Subcutaneous adipose tissue (tissue), 4 donors: Measurements from ENCODE around the gene THSD7B. TPM values are rescaled to one million over a fixed set of nuclear protein-coding genes. Genes with fewer than 3 reads are reported as not detected.

Source experiments
- total RNA-seq, 4 donors: library from RNA; depleted of rRNA; stranded (reverse); fragments of >200 nt; gene quantifications; one replicate each; pipeline ENCODE4 v1.1.0, GENCODE V29; 2016
- TF ChIP-seq, protein P1 (sequence below): fragments of 450-650 bp; IDR thresholded peaks from one replicate; pipeline ENCODE4 v1.5.1; 2016; ENCODE audit warnings: low read depth, mild to moderate bottlenecking, control low read depth, antibody characterized with exemption, moderate library complexity

THSD7B gene
- total RNA-seq, 4 donors from 2014 or later, result 2.0 to 5.1 (median 2.8) TPM

DNA sequence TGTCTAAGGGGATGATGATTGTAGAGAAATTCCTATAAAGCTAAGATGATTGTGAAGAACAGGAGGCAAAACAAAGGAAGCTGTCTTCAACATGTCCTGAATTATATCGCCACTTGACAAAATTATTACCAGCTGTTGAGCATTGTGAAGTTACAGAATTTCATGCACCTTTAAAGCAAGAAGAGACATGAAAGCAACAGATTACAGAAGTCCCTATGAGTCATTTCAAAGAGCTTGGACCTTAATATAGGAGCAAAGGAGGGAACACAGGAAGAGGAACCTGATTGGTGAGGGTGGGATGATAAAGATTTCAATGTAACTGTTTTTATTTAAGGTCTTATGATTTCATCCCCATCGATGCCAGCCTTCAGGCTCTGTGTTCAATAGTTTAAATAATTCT, 672.0 kb downstream of the THSD7B start:
- TF ChIP-seq, protein P1, sequence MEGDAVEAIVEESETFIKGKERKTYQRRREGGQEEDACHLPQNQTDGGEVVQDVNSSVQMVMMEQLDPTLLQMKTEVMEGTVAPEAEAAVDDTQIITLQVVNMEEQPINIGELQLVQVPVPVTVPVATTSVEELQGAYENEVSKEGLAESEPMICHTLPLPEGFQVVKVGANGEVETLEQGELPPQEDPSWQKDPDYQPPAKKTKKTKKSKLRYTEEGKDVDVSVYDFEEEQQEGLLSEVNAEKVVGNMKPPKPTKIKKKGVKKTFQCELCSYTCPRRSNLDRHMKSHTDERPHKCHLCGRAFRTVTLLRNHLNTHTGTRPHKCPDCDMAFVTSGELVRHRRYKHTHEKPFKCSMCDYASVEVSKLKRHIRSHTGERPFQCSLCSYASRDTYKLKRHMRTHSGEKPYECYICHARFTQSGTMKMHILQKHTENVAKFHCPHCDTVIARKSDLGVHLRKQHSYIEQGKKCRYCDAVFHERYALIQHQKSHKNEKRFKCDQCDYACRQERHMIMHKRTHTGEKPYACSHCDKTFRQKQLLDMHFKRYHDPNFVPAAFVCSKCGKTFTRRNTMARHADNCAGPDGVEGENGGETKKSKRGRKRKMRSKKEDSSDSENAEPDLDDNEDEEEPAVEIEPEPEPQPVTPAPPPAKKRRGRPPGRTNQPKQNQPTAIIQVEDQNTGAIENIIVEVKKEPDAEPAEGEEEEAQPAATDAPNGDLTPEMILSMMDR, result no peak

DNA sequence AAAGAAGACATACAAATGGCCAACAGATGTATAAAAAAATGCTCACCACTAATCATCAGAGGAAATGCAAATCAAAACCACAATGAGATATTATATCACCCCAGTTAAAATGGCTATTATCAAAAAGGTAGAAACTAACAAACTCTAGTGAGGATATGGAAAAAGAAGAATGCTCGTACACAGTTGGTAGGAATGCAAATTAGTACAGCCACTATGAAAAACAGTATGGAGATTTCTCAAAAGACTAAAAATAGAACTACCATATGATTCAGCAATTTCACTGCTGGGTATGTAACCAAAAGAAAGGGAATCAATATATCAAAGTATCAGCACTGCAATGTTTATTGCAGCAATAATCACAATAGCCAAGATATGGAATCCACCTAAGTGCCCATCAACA, 679.6 kb downstream of the THSD7B start:
- TF ChIP-seq, protein P1, result no peak

DNA sequence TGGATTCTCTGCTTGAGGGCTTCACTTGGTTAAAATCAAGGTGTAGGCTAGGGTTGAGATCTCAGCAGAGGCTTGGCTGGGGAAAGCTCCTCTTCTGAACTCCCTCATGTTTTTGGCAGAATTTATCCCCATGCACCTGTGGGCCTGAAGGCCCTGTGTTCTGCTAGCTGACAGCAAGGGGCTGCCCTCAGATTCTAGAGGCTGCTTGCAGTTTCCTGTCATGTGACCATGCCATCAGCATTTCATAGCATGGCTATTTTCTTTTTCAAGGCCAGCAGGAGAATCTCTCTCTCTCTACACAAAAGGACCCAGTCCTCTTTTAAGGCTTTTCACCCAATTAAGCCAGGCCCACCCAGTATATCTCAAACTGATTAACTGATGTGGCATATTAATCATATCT, 684.1 kb downstream of the THSD7B start:
- TF ChIP-seq, protein P1, result no peak

DNA sequence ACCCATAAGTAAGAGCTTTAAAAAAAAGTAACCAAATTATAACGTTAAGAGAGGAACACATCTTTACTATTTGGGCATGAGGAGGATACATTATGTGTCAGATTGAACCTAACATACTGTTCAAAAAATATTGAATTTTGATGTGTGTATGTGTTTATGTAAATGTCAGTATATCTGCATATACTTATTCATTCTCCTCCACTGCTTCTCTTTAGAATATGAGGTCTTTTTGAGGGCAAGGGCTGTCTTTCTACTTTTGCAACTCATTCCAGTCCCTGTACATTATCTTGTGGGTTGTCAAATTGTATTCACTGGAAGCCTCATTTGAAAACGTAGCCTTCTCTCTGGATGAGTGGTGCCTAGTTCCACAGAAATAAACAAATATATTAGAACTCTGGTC, 689.5 kb downstream of the THSD7B start:
- TF ChIP-seq, protein P1, result no peak

DNA sequence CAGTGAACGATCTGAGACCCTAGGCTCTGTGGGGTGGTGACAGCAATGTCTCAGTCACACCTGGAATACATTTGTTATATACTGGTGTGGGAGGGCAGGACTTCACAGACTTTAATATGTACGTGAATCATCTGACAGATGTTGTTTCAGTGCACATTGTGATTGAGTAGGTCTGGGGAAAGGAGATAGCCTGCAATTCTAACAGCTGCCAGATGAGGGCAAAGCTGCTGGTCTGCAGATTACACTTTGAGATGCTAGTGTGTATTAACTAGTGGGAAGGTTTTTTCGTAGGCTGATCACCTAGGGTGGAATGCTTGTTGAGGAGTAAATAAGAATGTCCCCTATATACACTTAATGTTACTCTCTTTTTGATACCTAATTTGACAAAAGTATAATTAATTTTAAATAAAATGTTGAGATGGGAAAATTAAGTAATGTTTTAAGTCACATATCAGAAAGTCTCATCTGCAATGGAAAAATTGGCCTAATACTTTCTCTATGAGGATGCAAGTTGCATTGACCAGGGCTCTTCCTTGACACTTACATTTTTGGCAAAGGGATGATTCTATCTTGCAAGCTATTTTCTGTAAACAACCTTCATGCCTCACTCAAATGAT, 702.0 kb downstream of the THSD7B start:
- TF ChIP-seq, protein P1, result no peak

DNA sequence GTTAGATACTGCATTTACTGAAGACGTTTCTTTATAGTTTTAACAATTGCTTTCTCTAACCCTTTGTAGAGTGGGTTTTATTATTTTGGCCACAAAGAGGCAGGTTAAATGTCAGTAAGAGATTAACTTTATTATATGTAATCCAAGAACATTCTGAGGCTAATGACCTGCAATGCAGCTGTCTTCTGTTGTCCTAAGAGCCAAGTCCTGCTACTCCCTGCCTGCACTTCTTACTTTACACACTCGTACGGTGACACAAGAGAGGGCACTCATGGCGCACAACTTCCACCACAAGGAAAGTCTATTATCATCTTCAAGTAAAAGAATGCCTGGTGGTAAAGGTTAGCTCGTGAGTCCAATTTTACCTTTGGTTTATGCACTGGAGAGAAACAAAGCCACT, 727.9 kb downstream of the THSD7B start:
- TF ChIP-seq, protein P1, result no peak

DNA sequence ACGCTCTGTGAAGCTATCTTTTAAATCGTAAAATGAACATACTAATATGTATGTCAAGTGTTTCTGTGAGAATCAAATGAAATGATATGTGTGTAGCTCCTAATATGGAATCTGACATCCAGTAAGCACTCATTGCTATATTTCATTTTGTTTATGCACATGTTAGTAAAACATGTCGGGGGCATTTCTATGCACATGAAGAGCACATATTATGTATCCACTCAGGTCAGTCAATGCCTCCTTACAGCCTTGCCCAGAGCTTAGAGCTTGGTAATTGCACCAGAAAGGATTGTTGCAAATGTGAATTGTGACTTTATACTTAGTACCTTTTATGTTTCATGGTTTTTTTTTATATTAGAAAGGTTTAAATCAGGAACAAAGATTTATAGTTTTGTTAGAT, 735.3 kb downstream of the THSD7B start:
- TF ChIP-seq, protein P1, result no peak
